K562 (cell line): ENCODE results near the gene NXF1. TPM values are rescaled to one million over a fixed set of nuclear protein-coding genes. Genes with fewer than 3 reads are reported as not detected.
A peak's percentile ranks its signal among the peaks of the same experiment; 100 is the strongest.

Experiments
- ATAC-seq: fragments of 200-7000 bp; cut with Tn5 transposase; 3 replicates; pipeline ENCODE4 v1.9.1; 2020; ENCODE audit warnings: moderate library complexity
- BruUV-seq: library from RNA; stranded (reverse); fragments of 400-500 nt; replicated peaks from 2 replicates; lab custom pipeline; 2021; lab: Mats Ljungman, UMichigan
- CTCF ChIA-PET: fragments of 300-600 bp; formaldehyde crosslinking; extraction: SDS; loops from one replicate; lab custom pipeline; 2021; ENCODE audit warnings: low intra/inter-chr PET ratio; lab: Yijun Ruan, JAX
- POLR2A ChIA-PET: fragments of 300-600, 350-650 bp; sonication (Branson Sonifier 250); formaldehyde crosslinking; extraction: SDS; loops from one replicate; lab custom pipeline; 2021; ENCODE audit warnings: antibody characterized with exemption, inconsistent platforms; lab: Yijun Ruan, JAX
- DNase-seq, 4 experiments: peaks; one replicate each; pipeline versions ENCODE4 v3.0.0 to v3.0.0-alpha.2; 2011 to 2018; ENCODE audit warnings: low spot score in 3 of 4, mixed read lengths in 3 of 4; ENCODE audit errors: extremely low read depth in 1 of 4
- FAIRE-seq: peaks from 2 replicates; lab custom pipeline; 2011; peaks lifted over from hg19 to GRCh38; lab: Jason Lieb, UNC
- H2AFZ ChIP-seq: 2 replicates; pipeline ENCODE4 v1.6.0; 2011; ENCODE audit warnings: low read depth, low read length, control low read depth, inconsistent platforms
- H3K27ac ChIP-seq: fragments of 200-600 bp; 3 replicates; pipeline ENCODE4 v1.8.0; 2011; ENCODE audit warnings: low read depth, mild to moderate bottlenecking, control low read depth, inconsistent platforms, low read length, moderate library complexity, mixed read lengths; ENCODE audit errors: extremely low read depth
- H3K27me3 ChIP-seq, 2 experiments: fragments of 300-600 bp in 1 of 2; 2 replicates in 1 of 2; 3 replicates in 1 of 2; pipeline versions ENCODE4 v1.6.0 to v1.8.0; 2011; ENCODE audit warnings: inconsistent platforms in 2 of 2, low read length in 2 of 2, mild to moderate bottlenecking in 1 of 2, mixed read lengths in 1 of 2, moderate library complexity in 1 of 2; ENCODE audit not compliant: control insufficient read depth in 2 of 2, insufficient read depth in 2 of 2
- H3K36me3 ChIP-seq: fragments of 300-600 bp; 3 replicates; pipeline ENCODE4 v1.8.0; 2011; ENCODE audit warnings: mild to moderate bottlenecking, low read length, inconsistent platforms; ENCODE audit not compliant: control insufficient read depth, insufficient read depth
- H3K4me1 ChIP-seq, 2 experiments: fragments of 200-600 bp in 1 of 2; replicated peaks in 1 of 2; 2 replicates in 1 of 2; 3 replicates in 1 of 2; pipeline versions ENCODE4 v1.5.1 to v1.8.0; 2011; ENCODE audit warnings: inconsistent platforms in 2 of 2, low read length in 2 of 2, mild to moderate bottlenecking in 1 of 2, mixed read lengths in 1 of 2, moderate library complexity in 1 of 2; ENCODE audit not compliant: control insufficient read depth in 2 of 2, insufficient read depth in 2 of 2
- H3K4me2 ChIP-seq: 2 replicates; pipeline ENCODE4 v1.6.1; 2011; ENCODE audit warnings: low read length, control low read depth, inconsistent platforms, mixed read lengths; ENCODE audit not compliant: insufficient read depth
- H3K4me3 ChIP-seq: fragments of 200-600 bp; sonication (generic), shearing (Covaris generic); 2 replicates; pipeline ENCODE4 v1.5.1; 2016; ENCODE audit warnings: control low read depth, inconsistent platforms
- H3K79me2 ChIP-seq: fragments of 200-600 bp; 3 replicates; pipeline ENCODE4 v1.8.0; 2011; ENCODE audit warnings: low read length, inconsistent platforms; ENCODE audit not compliant: control insufficient read depth, insufficient read depth
- H3K9ac ChIP-seq, 2 experiments: 2 replicates each; pipeline versions ENCODE4 v1.6.0 to v1.6.1; 2011; ENCODE audit warnings: low read depth in 2 of 2, low read length in 2 of 2, control low read depth in 1 of 2, inconsistent platforms in 1 of 2, mild to moderate bottlenecking in 1 of 2, mixed read lengths in 1 of 2; ENCODE audit not compliant: insufficient read depth in 1 of 2
- H3K9me1 ChIP-seq: one replicate; pipeline ENCODE4 v1.6.0; 2011; ENCODE audit warnings: inconsistent platforms, mild to moderate bottlenecking, low read length, moderate library complexity; ENCODE audit not compliant: control insufficient read depth, insufficient read depth
- H3K9me3 ChIP-seq: replicated peaks from 2 replicates; pipeline ENCODE4 v1.5.1; 2011; ENCODE audit warnings: low read depth, low read length, inconsistent platforms; ENCODE audit not compliant: control insufficient read depth, insufficient read depth
- H4K20me1 ChIP-seq: replicated peaks from 2 replicates; pipeline ENCODE4 v1.6.1; 2011; ENCODE audit warnings: low read length, inconsistent platforms, mixed read lengths; ENCODE audit not compliant: control insufficient read depth, insufficient read depth
- KAT8 ChIP-seq: fragments of 450-650 bp; IDR thresholded peaks from 2 replicates; pipeline ENCODE4 v1.6.1; 2016; ENCODE audit warnings: low read depth, mild to moderate bottlenecking
- KLF6 ChIP-seq: fragments of 250-450 bp; sonication (Bioruptor Pico); IDR thresholded peaks from 2 replicates; pipeline ENCODE4 v1.4.0; 2020; ENCODE audit warnings: mild to moderate bottlenecking, moderate library complexity, borderline replicate concordance
- LCOR ChIP-seq: sonication (generic); formaldehyde crosslinking; IDR thresholded peaks from 2 replicates; pipeline ENCODE4 v1.8.0; 2022; ENCODE audit warnings: mild to moderate bottlenecking, missing genetic modification reagents
- NFIC ChIP-seq: fragments of 450-650 bp; IDR thresholded peaks from 2 replicates; pipeline ENCODE4 v1.6.1; 2017; ENCODE audit warnings: mild to moderate bottlenecking, inconsistent platforms
- NR1H2 ChIP-seq: sonication (generic); formaldehyde crosslinking; IDR thresholded peaks from 2 replicates; pipeline ENCODE4 v1.4.0; 2020; ENCODE audit warnings: mild to moderate bottlenecking, missing genetic modification reagents
- NR2C2 ChIP-seq, 2 experiments: fragments of 200-800 bp in 1 of 2; sonication (Bioruptor generic) in 1 of 2; sonication (generic) in 1 of 2; formaldehyde crosslinking in 1 of 2; IDR thresholded peaks; 2 replicates each; pipeline versions ENCODE4 v1.6.1 to v1.8.0; 2016 to 2022; ENCODE audit warnings: mild to moderate bottlenecking in 1 of 2, missing compliant biosample characterization in 1 of 2, missing genetic modification characterization in 1 of 2, missing genetic modification reagents in 1 of 2
- NR2F6 ChIP-seq: fragments of 450-650 bp; formaldehyde crosslinking; IDR thresholded peaks from 2 replicates; pipeline ENCODE4 v1.4.0; 2020; ENCODE audit warnings: mild to moderate bottlenecking
- SP2 ChIP-seq: IDR thresholded peaks from 2 replicates; pipeline ENCODE4 v1.6.1; 2011; ENCODE audit warnings: mild to moderate bottlenecking, low read depth, low read length, moderate library complexity; ENCODE audit not compliant: poor library complexity, severe bottlenecking; ENCODE audit errors: extremely low read depth
- SRSF3 ChIP-seq: fragments of 200-400 bp; formaldehyde crosslinking; IDR thresholded peaks from 2 replicates; pipeline ENCODE4 v1.6.1; 2016; ENCODE audit warnings: mild to moderate bottlenecking, low read length, moderate library complexity; ENCODE audit not compliant: insufficient read depth
- ZBTB7A ChIP-seq: IDR thresholded peaks from 2 replicates; pipeline ENCODE4 v1.6.1; 2011; ENCODE audit warnings: low read depth, mild to moderate bottlenecking, low read length, moderate library complexity, borderline replicate concordance; ENCODE audit not compliant: control insufficient read depth
- ZNF239 ChIP-seq: fragments of 250-450 bp; sonication (Bioruptor Pico); IDR thresholded peaks from 2 replicates; pipeline ENCODE4 v1.4.0; 2020; ENCODE audit warnings: mild to moderate bottlenecking
- WGBS: fragments of 100-300 bp; shearing (Covaris generic); methylation state at CpG from one replicate; pipeline ENCODE4 v1.1.6; 2016; ENCODE audit warnings: low coverage, mixed read lengths; ENCODE audit not compliant: insufficient coverage; ENCODE audit errors: missing lambda C conversion rate; 5-methylcytosine and 5-hydroxymethylcytosine counted together
- in situ Hi-C: fragments of 300-500 bp; cut with MboI; formaldehyde crosslinking; loops from 4 replicates; pipeline ENCODE4 v1.15.0; 2018; ENCODE audit warnings: inconsistent platforms, mixed read lengths
- intact Hi-C: fragments of 100-400 bp; cut with micrococcal nuclease; formaldehyde crosslinking; loops from 2 replicates; pipeline ENCODE4 v1.14.2; 2022
- polyA plus RNA-seq, 8 experiments: library from polyadenylated mRNA; depleted of rRNA in 4 of 8; stranded (reverse) in 5 of 8; unstranded in 3 of 8; fragments of >200 nt; fragmentation: Nextera tagmentation in 2 of 8; fragmentation: Illumina TruSeq in 1 of 8; extraction: Ambion mirVana in 2 of 8; extraction: Trizol in 1 of 8; gene quantifications; 2 replicates each; pipeline versions ENCODE4 v1.2.1 to v1.2.3, GENCODE V29; 2011 to 2014; ENCODE audit warnings: inconsistent platforms in 1 of 8, missing spikeins in 1 of 8
- total RNA-seq, 7 experiments: library from RNA; depleted of rRNA in 6 of 7; stranded (reverse); fragments of >200 nt in 6 of 7; fragmentation: Illumina TruSeq in 2 of 7; extraction: Trizol in 2 of 7; gene quantifications; 2 replicates each; pipeline versions ENCODE4 v1.2.1 to v1.2.3, GENCODE V29; 2011 to 2021; ENCODE audit warnings: low replicate concordance in 1 of 7
- TF ChIP-seq, protein P1 (sequence below): fragments of 450-650 bp; IDR thresholded peaks from 2 replicates; pipeline ENCODE4 v1.6.1; 2016; ENCODE audit warnings: mild to moderate bottlenecking

Gene NXF1
- total and polyA plus RNA-seq, 9 of the 15 experiments (the other 6 are each of a cell fraction or from before 2014, with no cell fraction given) = 18.1 to 98.3 (median 35.8) TPM

DNA sequence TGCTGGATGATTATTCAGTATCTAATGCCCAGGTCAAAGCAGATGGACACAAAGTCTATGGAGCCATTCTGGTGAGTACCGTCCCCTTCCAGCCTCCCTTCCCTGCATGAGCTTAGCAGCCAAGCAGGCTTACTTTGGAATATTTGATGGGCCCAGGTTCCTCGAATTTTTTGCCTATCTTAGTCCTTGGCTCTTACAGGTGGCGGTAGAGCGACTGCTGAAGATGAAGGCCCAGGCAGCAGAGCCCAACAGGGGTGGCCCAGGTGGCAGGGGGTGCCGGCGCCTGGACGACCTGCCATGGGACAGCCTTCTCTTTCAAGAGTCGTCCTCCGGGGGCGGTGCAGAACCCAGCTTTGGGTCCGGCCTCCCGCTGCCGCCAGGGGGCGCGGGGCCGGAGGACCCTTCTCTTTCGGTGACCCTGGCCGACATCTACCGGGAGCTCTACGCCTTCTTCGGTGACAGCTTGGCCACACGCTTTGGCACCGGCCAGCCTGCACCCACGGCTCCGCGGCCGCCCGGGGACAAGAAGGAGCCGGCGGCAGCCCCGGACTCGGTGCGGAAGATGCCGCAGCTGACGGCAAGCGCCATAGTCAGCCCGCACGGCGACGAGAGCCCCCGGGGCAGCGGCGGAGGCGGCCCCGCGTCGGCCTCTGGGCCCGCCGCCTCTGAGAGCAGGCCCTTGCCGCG is 18.8 kb downstream of the NXF1 start (continued):
- no peak for TF ChIP-seq SRSF3
- no peak for TF ChIP-seq NR1H2 (CRISPR knock-in tag)
- TF ChIP-seq LCOR (CRISPR knock-in tag) = peak; percentile 76; the same call in 1 of the 2 replicates
- no peak for TF ChIP-seq KLF6 (CRISPR knock-in tag)
- TF ChIP-seq, protein P1, sequence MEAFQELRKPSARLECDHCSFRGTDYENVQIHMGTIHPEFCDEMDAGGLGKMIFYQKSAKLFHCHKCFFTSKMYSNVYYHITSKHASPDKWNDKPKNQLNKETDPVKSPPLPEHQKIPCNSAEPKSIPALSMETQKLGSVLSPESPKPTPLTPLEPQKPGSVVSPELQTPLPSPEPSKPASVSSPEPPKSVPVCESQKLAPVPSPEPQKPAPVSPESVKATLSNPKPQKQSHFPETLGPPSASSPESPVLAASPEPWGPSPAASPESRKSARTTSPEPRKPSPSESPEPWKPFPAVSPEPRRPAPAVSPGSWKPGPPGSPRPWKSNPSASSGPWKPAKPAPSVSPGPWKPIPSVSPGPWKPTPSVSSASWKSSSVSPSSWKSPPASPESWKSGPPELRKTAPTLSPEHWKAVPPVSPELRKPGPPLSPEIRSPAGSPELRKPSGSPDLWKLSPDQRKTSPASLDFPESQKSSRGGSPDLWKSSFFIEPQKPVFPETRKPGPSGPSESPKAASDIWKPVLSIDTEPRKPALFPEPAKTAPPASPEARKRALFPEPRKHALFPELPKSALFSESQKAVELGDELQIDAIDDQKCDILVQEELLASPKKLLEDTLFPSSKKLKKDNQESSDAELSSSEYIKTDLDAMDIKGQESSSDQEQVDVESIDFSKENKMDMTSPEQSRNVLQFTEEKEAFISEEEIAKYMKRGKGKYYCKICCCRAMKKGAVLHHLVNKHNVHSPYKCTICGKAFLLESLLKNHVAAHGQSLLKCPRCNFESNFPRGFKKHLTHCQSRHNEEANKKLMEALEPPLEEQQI = no peak
- no peak for TF ChIP-seq SP2
- TF ChIP-seq, all 486 proteins: peak for 82

DNA sequence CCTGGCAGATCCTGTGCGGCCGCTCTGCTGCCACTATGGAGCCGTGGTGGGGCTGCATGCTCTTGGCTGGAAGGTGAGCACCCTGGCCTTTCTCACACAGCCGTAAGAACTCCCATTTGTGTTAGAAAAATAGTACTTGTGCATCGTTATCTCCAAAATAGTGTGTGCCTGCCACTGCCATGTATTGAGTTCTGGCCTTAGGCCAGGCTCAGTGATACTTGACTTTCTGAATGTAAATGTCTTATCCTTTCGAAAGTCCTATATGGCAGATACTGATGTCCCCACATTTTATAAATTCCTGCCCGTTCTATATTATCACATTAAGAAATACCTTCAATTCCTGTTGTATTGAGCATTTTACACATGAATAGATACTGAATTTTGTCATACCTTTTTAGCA is 22.5 kb downstream of the NXF1 start:
- ChIA-PET CTCF (no interaction called here), POLR2A (interaction anchor here (0.7 to 0.8 kb wide), 2 partner anchors 11 to 59 kb away, joined by 3 to 4 read pairs; no protein-coding TSS in a partner anchor)
- Histone ChIP-seq H3K27me3 (no peaks in the 10 kb centered on the region), H3K4me1 (peaks cover 4 to 15% of the 10 kb centered on the region in 2 experiments; a peak in 4 of 5 replicates), H3K9me3 (no peaks in the 10 kb centered on the region), H3K9me1 (no peaks in the 10 kb centered on the region), H3K79me2 (peaks cover 14% of the 10 kb centered on the region), H4K20me1 (no peaks in the 10 kb centered on the region), H2AFZ (no peak overlapping the region), H3K36me3 (peaks cover 39% of the 10 kb centered on the region; the same call in 1 of the 3 replicates), H3K27ac (no peak overlapping the region), H3K4me3 (no peak overlapping the region), H3K9ac (peak overlapping the region in 1 of 2 experiments; percentile 48; a peak in 1 of 4 replicates), H3K4me2 (no peak overlapping the region)
- in situ Hi-C loops (no loop called here), intact Hi-C loops (no loop called here)
- ATAC-seq = no peak
- WGBS = 94% methylated on average over 7 of the region's 7 CpGs
- FAIRE-seq = no peak
- BruUV-seq = no TSS peak
- DNase-seq = no peak
- no peak for TF ChIP-seq ZBTB7A
- TF ChIP-seq NR2C2 (CRISPR knock-in tag; IDR thresholded peaks at IDR 0.05) = no peak
- TF ChIP-seq NR2C2 (tag; IDR thresholded peaks at IDR 0.05) = no peak
- no peak for TF ChIP-seq KAT8
- TF ChIP-seq NFIC = peak; percentile 23; the same call in 1 of the 2 replicates
- no peak for TF ChIP-seq NR2F6 (CRISPR knock-in tag)
- no peak for TF ChIP-seq ZNF239
